Ecto neural progenitor cell (in vitro differentiated cells): ENCODE measurements around the gene USP50.
"Not testable (repeated sequence)": the region's sequence is repeated elsewhere in the genome, so short reads cannot be mapped to it uniquely, and the experiment has no call there.

Experiments
- DNase-seq: peaks from one replicate; pipeline ENCODE4 v3.0.0-alpha.2; 2018; ENCODE audit warnings: low spot score

Gene USP50

DNA sequence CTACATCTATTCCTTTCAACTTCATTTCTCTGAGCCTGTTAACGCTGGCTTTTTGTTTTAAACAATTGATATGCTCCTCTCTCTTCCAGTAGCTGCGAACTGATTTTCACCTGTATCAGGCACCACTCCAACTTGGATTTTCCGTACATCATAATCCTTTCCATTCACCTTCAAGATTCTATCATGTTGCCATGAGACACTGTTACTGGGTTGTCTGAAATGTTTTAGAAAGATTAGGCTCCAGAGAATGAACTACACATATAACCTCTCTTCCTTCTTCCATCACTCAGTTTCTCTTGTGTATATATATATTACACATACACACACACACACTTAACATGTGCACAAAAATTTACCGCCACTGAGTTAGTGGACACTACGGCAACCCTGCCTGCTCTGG is at the start of gene USP50:
TSS of gene USP50 (minus strand) at position 101 of the 400 bp plus-strand sequence. CDS start 141 bp downstream, outside the sequence.
- no peak for DNase-seq

DNA sequence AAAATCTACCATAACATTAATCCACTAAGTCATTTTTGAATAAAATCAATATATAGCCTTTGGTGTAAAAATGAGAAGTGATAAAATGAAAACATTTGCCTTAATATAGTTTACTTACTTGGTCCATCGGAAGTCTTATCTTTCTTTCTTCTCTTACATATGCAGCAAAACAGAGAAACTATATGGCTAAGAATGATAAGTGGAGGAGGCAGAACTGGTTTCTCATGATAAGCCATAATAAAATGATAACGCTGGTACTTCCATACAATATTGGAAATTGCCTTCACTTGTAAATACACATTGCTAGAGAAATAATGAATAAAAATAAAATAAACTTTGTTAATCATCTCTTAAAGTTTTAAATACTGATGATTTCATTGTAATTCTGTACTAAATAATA is 47.8 kb upstream of the USP50 start:
- DNase-seq: no peak

DNA sequence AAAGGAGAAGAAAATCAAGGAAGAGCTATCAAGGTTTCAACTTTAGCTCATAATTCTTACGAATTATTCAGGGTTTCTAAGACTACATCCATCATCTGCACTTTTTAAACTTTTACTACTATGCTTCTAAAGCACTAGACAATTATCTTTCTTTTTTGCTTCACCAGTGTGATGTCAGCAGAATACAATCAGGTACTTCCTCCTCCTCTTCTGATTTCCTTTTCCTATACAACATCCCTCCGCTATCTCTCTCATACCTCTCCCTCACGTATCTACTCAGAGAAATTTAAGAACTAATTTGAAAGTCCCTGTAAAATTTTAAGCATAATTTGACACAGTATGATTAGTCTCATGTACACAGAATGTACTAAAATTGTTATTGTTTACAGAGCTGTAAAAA is 47.3 kb upstream of the USP50 start:
- DNase-seq: no peak

- no peak for DNase-seq
These were observed 43.8 kb upstream of the USP50 start for GRCh38 chr15:50590288-50590687.

DNA sequence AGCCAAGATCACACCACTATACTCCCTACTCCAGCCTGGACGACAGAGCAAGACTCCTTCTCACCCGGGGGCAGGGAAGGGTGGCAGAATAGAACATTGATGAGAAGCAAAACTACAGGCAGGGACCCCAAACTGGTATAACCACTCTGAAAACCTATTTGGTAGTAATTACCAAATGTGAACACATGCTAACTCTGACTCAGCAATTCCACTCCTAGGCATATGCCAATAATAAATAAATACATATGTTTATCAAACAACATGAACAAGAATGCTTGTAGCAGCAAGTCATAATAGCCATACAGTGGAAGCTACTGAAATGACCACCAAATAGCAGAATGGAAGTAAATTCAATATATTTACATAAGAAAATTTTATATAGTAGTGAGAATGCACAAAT is 31.0 kb upstream of the USP50 start:
- DNase-seq: no peak

DNA sequence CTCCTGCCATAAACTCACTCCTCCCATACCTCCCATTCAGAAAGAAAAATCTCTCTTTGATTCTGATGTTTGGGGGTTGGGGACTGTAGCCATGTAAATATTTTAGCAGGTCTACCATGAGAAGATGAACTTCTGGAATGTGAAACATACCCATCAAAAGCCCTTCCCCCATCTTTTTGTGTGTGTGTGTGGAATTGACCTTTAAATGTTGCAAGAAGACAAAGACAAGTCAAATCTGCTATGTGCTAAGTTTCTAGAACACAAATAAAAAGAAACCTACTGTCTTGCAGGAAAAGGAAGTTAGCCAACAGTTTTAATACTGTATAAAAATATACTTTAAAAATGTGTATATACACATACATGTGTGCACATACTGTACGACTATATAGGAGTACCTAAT is 29.7 kb upstream of the USP50 start:
- DNase-seq: no peak

DNA sequence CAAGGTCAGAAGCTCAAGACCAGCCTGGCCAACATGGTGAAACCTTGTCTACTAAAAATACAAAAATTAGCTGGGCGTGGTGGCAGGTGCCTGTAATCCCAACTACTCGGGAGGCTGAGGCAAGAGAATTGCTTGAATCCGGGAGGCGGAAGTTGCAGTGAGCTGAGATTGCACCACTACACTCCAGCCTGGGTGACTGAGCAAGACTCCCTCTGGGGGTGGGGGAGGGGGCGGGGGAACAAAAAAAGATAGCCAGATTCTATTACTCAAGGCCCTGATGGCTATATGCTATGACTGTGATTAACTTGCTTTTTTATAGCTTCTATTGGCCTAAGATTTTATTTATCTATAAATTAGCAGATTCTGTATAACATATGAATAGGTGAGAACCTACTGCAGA is 27.4 kb upstream of the USP50 start:
- not testable (repeated sequence) for DNase-seq

GRCh38 chr15:50563756-50564155 is 17.3 kb upstream of the USP50 start:
- DNase-seq: no peak

DNA sequence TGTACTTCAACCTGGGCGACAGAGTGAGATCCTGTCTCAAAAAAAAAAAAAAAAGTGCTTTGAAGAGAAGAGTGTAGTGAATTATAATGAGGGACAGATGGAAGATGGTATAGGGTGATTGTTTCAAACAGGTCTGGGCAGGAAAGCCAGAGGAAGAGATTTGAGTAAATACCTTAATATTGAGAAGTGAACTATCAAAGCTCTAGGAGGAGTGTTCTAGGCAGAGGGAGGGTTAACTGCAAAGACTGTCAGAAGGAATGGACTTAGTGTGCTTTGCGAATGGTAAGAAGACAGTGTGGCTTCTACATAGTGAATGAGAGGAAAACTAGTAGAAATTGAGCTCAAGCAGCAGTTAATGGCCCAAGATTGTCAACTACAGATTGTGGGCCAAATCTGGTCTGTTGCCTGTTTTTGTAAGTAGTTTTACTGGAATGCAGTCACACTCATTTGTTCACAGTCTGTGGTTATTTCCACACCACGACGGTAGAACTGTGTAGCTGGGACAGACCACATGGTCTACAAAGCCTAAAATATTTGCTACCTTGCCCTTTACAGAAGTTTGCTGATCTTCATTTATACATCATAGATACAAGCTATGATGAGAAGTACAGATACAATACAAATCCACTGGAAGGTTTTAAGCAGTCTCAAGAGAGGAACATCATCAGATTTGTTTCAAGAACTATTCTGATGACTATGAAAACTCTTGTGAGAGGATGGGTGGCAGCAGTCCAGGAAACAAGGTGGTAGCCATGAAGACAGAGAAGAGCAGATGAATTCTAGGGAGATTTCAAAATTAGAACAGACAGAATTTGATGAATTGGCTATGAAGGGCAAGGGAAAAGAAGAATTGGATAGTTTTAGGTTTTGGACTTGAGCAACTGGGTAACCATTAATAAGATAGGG is 16.5 kb upstream of the USP50 start:
- no peak for DNase-seq

- DNase-seq: no peak
These were observed 11.5 kb upstream of the USP50 start for GRCh38 chr15:50558012-50558411.

DNA sequence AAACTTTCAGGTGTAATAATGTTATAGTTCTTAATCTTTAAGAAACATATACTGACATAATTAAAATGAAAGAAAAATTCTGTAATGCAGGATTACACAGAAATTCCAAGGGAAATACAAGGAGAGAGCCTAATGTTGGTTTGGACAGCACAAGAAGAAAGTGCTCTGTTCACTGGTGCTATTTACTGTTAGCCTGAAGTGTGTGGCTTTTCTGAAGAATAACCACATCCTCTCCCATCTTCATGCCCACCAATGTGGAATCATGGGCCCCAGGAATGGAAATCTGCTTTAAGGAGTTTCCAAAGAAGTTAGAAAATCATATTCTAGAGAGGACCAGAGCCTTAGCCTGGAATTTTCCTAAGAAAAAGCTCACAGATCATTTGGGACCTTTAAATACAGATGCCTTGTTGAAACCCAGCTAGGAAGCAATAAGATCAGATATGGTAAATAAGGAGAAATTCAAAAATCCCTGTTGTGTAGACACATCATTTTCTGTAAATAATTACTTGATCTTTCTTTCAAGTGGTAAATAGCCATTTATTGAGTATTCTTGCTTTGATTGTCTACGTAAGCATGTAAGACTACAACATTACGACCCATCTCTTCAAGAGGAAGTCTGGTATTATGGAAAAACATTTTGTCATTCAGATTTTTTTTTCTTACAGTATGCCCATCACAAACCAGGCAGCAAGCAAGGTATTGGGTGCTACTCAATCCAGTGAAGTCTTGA is 10.3 kb upstream of the USP50 start:
- no peak for DNase-seq

DNA sequence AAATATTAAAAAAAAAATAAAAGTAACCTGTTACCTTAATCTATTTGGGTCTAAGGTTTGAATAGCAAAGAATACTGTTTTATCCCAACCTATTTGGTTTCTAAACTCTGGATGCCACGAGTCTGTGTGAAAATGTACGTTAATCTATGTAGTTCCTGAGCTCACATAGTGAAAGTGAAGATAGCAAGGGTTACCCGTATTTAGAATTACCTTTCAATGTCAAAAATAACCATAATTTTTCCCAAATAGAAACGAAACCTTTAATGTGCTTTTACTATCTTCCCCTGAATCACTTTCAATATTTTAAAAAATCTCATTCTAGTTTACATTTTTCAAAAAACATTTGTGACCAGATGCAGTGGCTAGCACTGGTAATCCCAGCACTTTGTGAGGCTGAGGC is 5.8 kb upstream of the USP50 start:
- no peak for DNase-seq

DNA sequence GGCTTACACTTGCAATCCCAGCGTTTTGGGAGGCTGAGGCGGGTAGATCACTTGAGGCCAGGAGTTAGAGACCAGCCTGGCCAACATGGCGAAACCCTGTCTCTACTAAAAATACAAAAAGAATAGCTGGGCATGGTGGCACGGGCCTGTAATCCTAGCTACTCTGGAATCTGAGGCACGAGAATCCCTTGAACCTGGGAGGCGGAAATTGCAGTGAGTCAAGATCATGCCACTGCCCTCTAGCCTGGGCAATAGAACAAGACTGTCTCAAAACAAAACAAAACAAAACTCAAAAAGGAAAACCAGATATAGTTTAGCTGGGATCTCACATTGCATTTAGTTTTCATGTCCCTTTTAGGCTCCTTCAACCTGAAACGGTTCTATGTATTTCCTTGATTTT is 2.9 kb upstream of the USP50 start:
- no peak for DNase-seq

DNA sequence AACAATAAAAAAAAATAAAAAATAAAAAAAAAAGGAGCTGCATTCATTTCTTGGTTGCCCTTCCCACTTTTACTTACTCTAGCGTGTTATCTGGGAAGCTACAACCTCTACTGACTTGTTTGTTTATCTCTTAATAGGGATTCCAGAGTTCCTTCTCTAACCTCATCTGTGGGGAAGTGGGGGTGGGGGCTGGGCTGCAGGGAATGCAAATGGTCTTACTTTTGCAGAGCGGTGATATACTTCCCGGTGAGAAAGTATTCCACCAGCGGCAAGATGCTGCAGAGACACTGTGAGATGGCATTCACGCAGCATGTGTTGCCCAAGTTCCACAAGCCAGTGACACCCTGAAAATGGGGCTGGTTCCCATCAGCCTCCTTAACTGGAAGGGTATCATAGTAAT is 2.1 kb downstream of the USP50 start:
- no peak for DNase-seq

DNA sequence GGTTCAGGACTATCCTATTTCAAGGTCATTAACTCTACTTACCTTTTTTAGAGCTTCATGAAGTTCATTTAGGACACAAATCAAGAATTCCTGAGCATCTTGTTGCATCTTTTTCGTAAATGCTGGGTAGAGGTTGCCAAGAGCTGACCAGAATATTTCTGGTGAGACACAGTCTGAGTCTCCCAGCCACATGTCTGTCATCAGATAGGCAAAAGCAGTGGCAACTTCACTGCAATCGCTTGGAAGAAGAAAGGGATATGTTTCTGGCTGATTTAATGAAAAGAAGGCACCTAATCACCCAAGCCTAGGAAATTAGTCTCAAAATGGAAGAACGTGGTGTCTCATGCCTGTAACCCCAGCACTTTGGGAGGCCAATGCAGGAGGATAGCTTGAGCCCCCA is 2.9 kb downstream of the USP50 start:
- no peak for DNase-seq

GRCh38 chr15:50542887-50543210 is 3.6 kb downstream of the USP50 start:
- DNase-seq: no peak

DNA sequence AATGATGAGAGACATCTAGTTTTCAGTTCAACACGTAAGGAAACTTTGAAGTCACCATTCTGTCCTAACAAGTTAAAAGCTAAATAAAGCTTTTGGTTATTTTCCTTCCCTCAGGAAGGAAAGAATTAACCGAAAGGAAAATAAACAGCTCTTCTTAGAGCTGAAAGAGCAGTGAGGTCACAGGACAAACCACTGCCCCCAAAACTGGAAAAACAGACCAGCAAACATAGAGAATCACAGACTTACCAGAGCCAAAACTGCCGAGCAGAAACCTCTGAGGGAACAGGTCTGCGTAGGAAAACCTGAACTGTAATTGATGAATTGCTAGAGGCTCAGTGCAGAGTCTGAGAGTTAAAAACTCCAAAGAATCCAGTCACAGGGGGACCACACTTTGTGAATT is 14.7 kb downstream of the USP50 start:
- no peak for DNase-seq

DNA sequence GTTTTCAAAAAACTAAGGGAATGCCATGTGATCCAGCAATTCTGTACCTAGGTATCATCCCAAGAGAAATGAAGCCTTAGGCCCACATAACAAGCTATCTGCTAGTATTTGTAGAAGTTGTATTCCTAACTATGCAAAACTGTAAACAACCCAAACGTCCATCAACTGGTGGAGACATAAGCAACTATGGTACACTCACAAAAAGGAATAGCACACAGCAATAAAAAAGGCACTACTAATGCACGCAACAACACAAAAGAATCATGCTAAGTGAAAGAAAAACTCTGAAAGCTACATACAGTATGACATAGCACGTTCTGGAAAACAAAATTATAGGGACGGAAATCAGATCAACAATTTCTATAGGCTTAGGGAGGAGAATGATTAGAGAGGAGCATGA is 15.3 kb downstream of the USP50 start:
- DNase-seq: no peak

DNA sequence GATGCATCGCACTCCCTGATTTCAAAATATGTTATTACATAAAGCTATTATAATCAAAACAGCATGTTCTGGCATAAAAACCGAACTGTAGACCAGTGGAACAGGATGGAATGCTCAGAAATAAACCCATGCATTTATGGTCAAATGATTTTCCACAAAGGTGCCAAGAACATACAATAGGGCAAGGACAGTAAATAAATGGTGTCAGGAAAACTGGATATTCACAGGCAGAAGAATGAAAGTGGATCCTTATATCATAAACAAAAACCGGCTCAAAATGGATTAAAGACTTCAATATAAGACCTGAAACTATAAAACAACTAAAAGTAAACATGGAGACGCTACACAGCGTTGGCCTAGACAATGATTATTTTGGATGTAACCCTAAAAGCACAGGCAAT is 22.6 kb downstream of the USP50 start:
- no peak for DNase-seq

DNA sequence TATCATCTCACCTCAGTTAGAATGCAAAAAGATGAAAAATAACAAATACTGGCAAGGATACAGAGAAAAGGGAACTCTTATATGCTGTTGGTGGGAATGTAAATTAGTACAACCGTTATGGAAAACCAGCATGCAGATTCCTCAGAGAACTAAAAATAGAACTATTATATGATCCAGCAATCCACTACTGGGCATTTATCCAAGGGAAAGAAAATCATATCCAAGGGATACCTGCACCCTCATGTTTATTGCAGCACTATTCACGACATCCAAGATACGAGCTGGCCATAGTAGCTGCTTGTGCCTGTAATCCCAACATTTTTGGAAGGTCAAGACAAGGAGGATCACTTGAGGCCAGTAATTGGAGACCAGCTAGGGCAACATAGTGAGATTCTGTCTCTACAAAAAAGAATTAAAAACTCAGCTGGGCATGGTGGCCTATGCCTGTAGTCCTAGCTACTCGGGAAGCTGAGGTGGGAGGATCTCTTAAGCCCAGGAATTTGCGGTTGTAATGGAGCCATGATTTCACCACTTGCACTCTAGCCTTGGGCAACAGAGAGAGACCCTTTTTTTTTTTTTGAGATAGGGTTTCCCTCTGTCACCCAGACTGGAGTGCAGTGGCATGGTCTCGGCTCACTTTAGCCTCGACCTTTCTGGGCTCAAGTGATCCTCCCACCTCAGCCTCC is 26.6 kb downstream of the USP50 start:
- DNase-seq: no peak

DNA sequence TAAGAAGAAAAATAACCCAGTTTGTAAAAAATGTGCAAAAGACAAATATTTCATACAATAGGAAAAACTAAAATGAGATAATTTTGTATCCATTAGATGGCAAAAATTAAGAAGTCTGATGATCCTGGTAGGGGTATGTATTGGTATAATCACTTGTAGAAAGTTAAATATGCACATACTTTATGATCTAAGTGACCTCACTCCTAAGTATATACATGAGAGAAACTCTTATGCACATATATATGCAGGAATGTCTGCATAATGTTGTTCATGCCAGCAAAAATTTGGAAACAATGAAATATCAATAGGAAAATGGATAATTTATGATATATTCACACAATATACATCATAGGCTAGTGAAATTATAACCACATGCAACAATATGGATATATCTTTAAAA is 33.5 kb downstream of the USP50 start:
- no peak for DNase-seq

DNA sequence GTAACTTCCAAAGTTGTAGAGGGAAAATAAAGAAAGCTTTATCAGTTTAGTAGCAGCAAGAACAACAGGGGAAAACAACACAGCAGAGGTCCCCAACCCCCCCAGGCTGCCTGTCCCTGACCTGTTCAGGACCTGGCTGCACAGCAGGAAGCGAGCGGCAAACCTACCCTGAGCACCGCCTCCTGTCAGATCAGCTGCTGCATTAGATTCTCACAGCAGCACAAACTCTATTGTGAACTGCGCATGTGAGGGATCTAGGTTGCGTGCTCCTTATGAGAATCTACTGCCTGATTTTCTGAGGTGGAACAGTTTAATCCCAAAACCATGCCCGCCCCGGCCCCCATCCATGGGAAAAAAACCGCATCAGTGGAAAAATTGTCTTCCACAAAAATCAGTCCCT is 40.3 kb downstream of the USP50 start:
- peak; percentile 58 for DNase-seq

DNA sequence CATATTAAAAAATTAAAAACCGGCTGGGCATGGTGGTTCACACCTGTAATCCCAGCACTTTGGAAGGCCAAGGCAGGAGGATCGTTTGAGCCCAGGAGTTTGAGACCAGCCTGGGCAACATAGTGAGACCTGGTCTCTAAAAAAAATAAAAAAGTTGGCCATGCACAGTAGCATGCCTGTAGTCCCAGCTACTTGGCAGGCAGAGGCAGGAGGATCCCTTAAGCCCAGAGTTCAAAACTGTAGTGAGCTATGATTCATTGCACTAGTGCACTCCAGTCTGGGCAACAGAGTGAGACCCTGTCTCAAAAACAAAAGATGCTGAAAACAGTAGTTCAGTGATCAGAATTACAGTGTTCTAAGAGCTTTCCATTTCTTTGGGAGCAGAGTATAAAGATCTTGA is 40.8 kb downstream of the USP50 start:
- not testable (repeated sequence) for DNase-seq
